ENCODE data around the gene MISP. TPM values are rescaled to one million over a fixed set of nuclear protein-coding genes. Genes with fewer than 3 reads are reported as not detected.

MISP gene
- total RNA-seq, 4 donors from 2014 or later: 197 to 501 (median 402) TPM

GRCh38 chr19:718991-719512, 31.9 kb upstream of the MISP start:
- no peak for DNase-seq
- Histone ChIP-seq H3K4me1 (peaks cover 0 to 16% (median 10%) of the 10 kb centered on the region in 4 donors), H3K36me3 (no peaks in the 10 kb centered on the region), H3K9me3 (peaks cover 0 to 5% of the 10 kb centered on the region in 2 donors), H3K27ac (peak overlapping the region in 3 of 4 donors; percentile 2 to 57 (median 20)), H3K27me3 (peaks cover 52% of the 10 kb centered on the region), H3K4me3 (no peak overlapping the region)
- 47% methylated on average over 10 of the region's 54 CpGs; no CpG with 5 or more reads in 1 of the 2 donors for WGBS, 2 donors (ENCODE audit: low coverage in 1 of 2)
- intact Hi-C loops (cut with DNase I; ENCODE audit: low total_unique reads): no loop called here
- in situ Hi-C loops (cut with MboI; ENCODE audit: low pct_ligation_motif_present in 1 of 4, low pct_unique_long_range_greater_than_20kb in 1 of 4, low sequenced_read_pairs in 3 of 4): no loop called here
- TF ChIP-seq POLR2AphosphoS5 (IDR thresholded peaks at IDR 0.05) (no peak), CTCF (IDR thresholded peaks at IDR 0.05) (no peak), EP300 (IDR thresholded peaks at IDR 0.05; ENCODE audit: low read depth) (no peak), POLR2A (IDR thresholded peaks at IDR 0.05) (no peak)

GRCh38 chr19:719636-720344, 31.1 kb upstream of the MISP start:
- H3K9me3 ChIP-seq: peaks cover 0 to 5% of the 10 kb centered on the region in 2 donors
- intact Hi-C loops (cut with DNase I; ENCODE audit: low total_unique reads): no loop called here
- DNase-seq: no peak
- TF ChIP-seq EP300 (IDR thresholded peaks at IDR 0.05; ENCODE audit: low read depth) (no peak), CTCF (IDR thresholded peaks at IDR 0.05) (no peak), POLR2AphosphoS5 (IDR thresholded peaks at IDR 0.05) (no peak)
- in situ Hi-C loops (cut with MboI; ENCODE audit: low pct_ligation_motif_present in 1 of 4, low pct_unique_long_range_greater_than_20kb in 1 of 4, low sequenced_read_pairs in 3 of 4): no loop called here
- peaks cover 0 to 16% (median 10%) of the 10 kb centered on the region in 4 donors for H3K4me1 ChIP-seq
- H3K36me3 ChIP-seq: no peaks in the 10 kb centered on the region
- no peak overlapping the region for H3K4me3 ChIP-seq
- peak overlapping the region; percentile 0 to 57 (median 11) for H3K27ac ChIP-seq
- WGBS, 2 donors (ENCODE audit: low coverage in 1 of 2): 31% methylated on average over 60 of the region's 79 CpGs; no CpG with 5 or more reads in 1 of the 2 donors
- H3K27me3 ChIP-seq: peaks cover 52% of the 10 kb centered on the region

- Histone ChIP-seq H3K9me3 (peaks cover 0 to under 1% of the 10 kb centered on the region in 2 donors), H3K4me3 (no peak overlapping the region), H3K36me3 (no peaks in the 10 kb centered on the region), H3K27ac (peak overlapping the region in 1 of 4 donors; percentile 0), H3K4me1 (peaks cover 0 to 16% (median 10%) of the 10 kb centered on the region in 4 donors), H3K27me3 (peaks cover 52% of the 10 kb centered on the region)
- TF ChIP-seq CTCF (IDR thresholded peaks at IDR 0.05) (no peak), EP300 (IDR thresholded peaks at IDR 0.05; ENCODE audit: low read depth) (no peak), POLR2AphosphoS5 (IDR thresholded peaks at IDR 0.05) (no peak), POLR2A (IDR thresholded peaks at IDR 0.05) (no peak)
- in situ Hi-C loops (cut with MboI; ENCODE audit: low pct_ligation_motif_present in 1 of 4, low pct_unique_long_range_greater_than_20kb in 1 of 4, low sequenced_read_pairs in 3 of 4) (no loop called here), intact Hi-C loops (cut with DNase I; ENCODE audit: low total_unique reads) (no loop called here)
- 23 to 29% methylated on average over 8 to 13 of the region's 58 CpGs for WGBS, 2 donors (ENCODE audit: low coverage in 1 of 2)
- no peak for DNase-seq
Measured at GRCh38 chr19:720345-721160, 30.4 kb upstream of the MISP start.

GRCh38 chr19:722553-723101, 28.3 kb upstream of the MISP start:
- intact Hi-C loops (cut with DNase I; ENCODE audit: low total_unique reads): no loop called here
- no peak for DNase-seq
- Histone ChIP-seq H3K27me3 (peaks cover 47% of the 10 kb centered on the region), H3K9me3 (no peaks in the 10 kb centered on the region), H3K4me3 (no peak overlapping the region), H3K36me3 (no peaks in the 10 kb centered on the region), H3K4me1 (peaks cover 0 to 16% (median 10%) of the 10 kb centered on the region in 4 donors), H3K27ac (no peak overlapping the region)
- TF ChIP-seq POLR2AphosphoS5 (IDR thresholded peaks at IDR 0.05) (no peak), CTCF (IDR thresholded peaks at IDR 0.05) (no peak), POLR2A (IDR thresholded peaks at IDR 0.05) (no peak), EP300 (IDR thresholded peaks at IDR 0.05; ENCODE audit: low read depth) (no peak)
- 39% methylated on average over 15 of the region's 17 CpGs; no CpG with 5 or more reads in 1 of the 2 donors for WGBS, 2 donors (ENCODE audit: low coverage in 1 of 2)
- in situ Hi-C loops (cut with MboI; ENCODE audit: low pct_ligation_motif_present in 1 of 4, low pct_unique_long_range_greater_than_20kb in 1 of 4, low sequenced_read_pairs in 3 of 4): no loop called here

Data from transverse colon (tissue), 4 donors.